ENCODE results near the gene KIF2A. TPM values are rescaled to one million over a fixed set of nuclear protein-coding genes. Genes with fewer than 3 reads are reported as not detected.

The KIF2A gene
- polyA plus RNA-seq, 1 donor (not counting 4 experiments of a cell fraction or from before 2014, with no cell fraction given): 34.8 TPM

- peaks cover 2% of the 10 kb centered on the region for H4K20me1 ChIP-seq (ENCODE audit: control insufficient read depth, extremely low read depth, insufficient read depth, low read length)
- H3K9ac ChIP-seq (ENCODE audit: control insufficient read depth, extremely low read depth, insufficient read depth, low read length): no peak overlapping the region
- no peaks in the 10 kb centered on the region for H3K27me3 ChIP-seq (ENCODE audit: control insufficient read depth, extremely low read depth, insufficient read depth, low read length)
- peaks cover 48% of the 10 kb centered on the region for H3K79me2 ChIP-seq (ENCODE audit: control insufficient read depth, insufficient read depth, low read length)
- dilution Hi-C loops (cut with MboI; ENCODE audit: extremely low pct_ligation_motif_present, low sequenced_read_pairs): no loop called here
- no peaks in the 10 kb centered on the region for H3K36me3 ChIP-seq (ENCODE audit: control insufficient read depth in 2 of 2, extremely low read depth in 1 of 2, insufficient read depth in 2 of 2, low read length in 2 of 2)
- no peak overlapping the region for H2AFZ ChIP-seq (ENCODE audit: control insufficient read depth, low read length)
- H3K4me3 ChIP-seq (ENCODE audit: control insufficient read depth in 2 of 3, extremely low read depth in 1 of 3, insufficient read depth in 2 of 3, low read depth in 1 of 3, low read length in 3 of 3): no peak overlapping the region
- DNase-seq (ENCODE audit: low read depth, low spot score) (no peak), FAIRE-seq (no peak)
- no peaks in the 10 kb centered on the region for H3K9me3 ChIP-seq (ENCODE audit: control insufficient read depth, low read depth, low read length)
- TF ChIP-seq, protein P1, sequence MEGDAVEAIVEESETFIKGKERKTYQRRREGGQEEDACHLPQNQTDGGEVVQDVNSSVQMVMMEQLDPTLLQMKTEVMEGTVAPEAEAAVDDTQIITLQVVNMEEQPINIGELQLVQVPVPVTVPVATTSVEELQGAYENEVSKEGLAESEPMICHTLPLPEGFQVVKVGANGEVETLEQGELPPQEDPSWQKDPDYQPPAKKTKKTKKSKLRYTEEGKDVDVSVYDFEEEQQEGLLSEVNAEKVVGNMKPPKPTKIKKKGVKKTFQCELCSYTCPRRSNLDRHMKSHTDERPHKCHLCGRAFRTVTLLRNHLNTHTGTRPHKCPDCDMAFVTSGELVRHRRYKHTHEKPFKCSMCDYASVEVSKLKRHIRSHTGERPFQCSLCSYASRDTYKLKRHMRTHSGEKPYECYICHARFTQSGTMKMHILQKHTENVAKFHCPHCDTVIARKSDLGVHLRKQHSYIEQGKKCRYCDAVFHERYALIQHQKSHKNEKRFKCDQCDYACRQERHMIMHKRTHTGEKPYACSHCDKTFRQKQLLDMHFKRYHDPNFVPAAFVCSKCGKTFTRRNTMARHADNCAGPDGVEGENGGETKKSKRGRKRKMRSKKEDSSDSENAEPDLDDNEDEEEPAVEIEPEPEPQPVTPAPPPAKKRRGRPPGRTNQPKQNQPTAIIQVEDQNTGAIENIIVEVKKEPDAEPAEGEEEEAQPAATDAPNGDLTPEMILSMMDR (optimal IDR thresholded peaks at IDR 0.05 in 1 of 3, IDR thresholded peaks at IDR 0.05 in 1 of 3, conservative IDR thresholded peaks at IDR 0.05 in 1 of 3; ENCODE audit: extremely low read depth in 1 of 3, insufficient read depth in 2 of 3, low read length in 3 of 3): no peak
- no peak for TF ChIP-seq EZH2 (IDR thresholded peaks at IDR 0.05; ENCODE audit: low read length)
- no peak overlapping the region for H3K27ac ChIP-seq (ENCODE audit: control insufficient read depth, insufficient read depth, low read length)
- no peak overlapping the region for H3K4me2 ChIP-seq (ENCODE audit: control insufficient read depth, extremely low read depth, insufficient read depth, low read depth, low read length)
- peaks cover 9% of the 10 kb centered on the region for H3K4me1 ChIP-seq (ENCODE audit: control insufficient read depth, extremely low read depth, insufficient read depth, low read length)
- no peaks in the 10 kb centered on the region for H3K9me1 ChIP-seq (ENCODE audit: control insufficient read depth, extremely low read depth, insufficient read depth, low read length)
These were observed 36.5 kb downstream of the KIF2A start for GRCh38 chr5:62342476-62342837.

DNA sequence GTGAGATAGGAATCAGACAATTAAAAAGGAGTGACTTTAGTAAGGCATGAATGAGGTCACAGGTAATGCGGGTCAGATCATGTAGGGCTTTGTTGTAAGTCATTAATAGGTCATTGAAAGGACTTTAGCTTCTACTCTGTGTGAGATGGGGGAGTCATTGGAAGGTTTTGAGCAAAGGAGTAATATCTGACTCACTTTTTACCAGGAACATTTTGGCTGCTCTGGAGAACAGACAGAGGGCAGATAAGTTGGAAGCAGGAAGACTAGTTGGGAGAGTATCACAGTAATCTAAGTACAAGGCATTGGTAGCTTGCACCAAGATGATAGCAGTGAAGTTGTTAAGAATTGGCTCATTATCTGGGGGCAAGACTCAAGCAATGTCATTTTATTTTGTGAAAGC, 37.4 kb downstream of the KIF2A start:
- H3K4me1 ChIP-seq (ENCODE audit: control insufficient read depth, extremely low read depth, insufficient read depth, low read length): peaks cover 9% of the 10 kb centered on the region
- FAIRE-seq: no peak
- H3K79me2 ChIP-seq (ENCODE audit: control insufficient read depth, insufficient read depth, low read length): peaks cover 47% of the 10 kb centered on the region
- no peak for TF ChIP-seq EZH2 (IDR thresholded peaks at IDR 0.05; ENCODE audit: low read length)
- TF ChIP-seq, protein P1 (optimal IDR thresholded peaks at IDR 0.05 in 1 of 3, IDR thresholded peaks at IDR 0.05 in 1 of 3, conservative IDR thresholded peaks at IDR 0.05 in 1 of 3; ENCODE audit: extremely low read depth in 1 of 3, insufficient read depth in 2 of 3, low read length in 3 of 3): no peak
- no peak overlapping the region for H3K4me3 ChIP-seq (ENCODE audit: control insufficient read depth in 2 of 3, extremely low read depth in 1 of 3, insufficient read depth in 2 of 3, low read depth in 1 of 3, low read length in 3 of 3)
- H2AFZ ChIP-seq (ENCODE audit: control insufficient read depth, low read length): no peak overlapping the region
- no peaks in the 10 kb centered on the region for H3K36me3 ChIP-seq (ENCODE audit: control insufficient read depth in 2 of 2, extremely low read depth in 1 of 2, insufficient read depth in 2 of 2, low read length in 2 of 2)
- H3K9me1 ChIP-seq (ENCODE audit: control insufficient read depth, extremely low read depth, insufficient read depth, low read length): no peaks in the 10 kb centered on the region
- H4K20me1 ChIP-seq (ENCODE audit: control insufficient read depth, extremely low read depth, insufficient read depth, low read length): peaks cover 2% of the 10 kb centered on the region
- no peak overlapping the region for H3K4me2 ChIP-seq (ENCODE audit: control insufficient read depth, extremely low read depth, insufficient read depth, low read depth, low read length)
- H3K27ac ChIP-seq (ENCODE audit: control insufficient read depth, insufficient read depth, low read length): no peak overlapping the region
- peak; percentile 4 for DNase-seq (ENCODE audit: low read depth, low spot score)
- dilution Hi-C loops (cut with MboI; ENCODE audit: extremely low pct_ligation_motif_present, low sequenced_read_pairs): no loop called here
- H3K9ac ChIP-seq (ENCODE audit: control insufficient read depth, extremely low read depth, insufficient read depth, low read length): no peak overlapping the region
- H3K9me3 ChIP-seq (ENCODE audit: control insufficient read depth, low read depth, low read length): no peaks in the 10 kb centered on the region
- no peaks in the 10 kb centered on the region for H3K27me3 ChIP-seq (ENCODE audit: control insufficient read depth, extremely low read depth, insufficient read depth, low read length)
